DND-41 (cell line): ENCODE measurements around the gene OLIG2.

Experiments used
- EZH2 ChIP-seq: IDR thresholded peaks from 3 replicates; pipeline ENCODE4 v1.6.1; 2012; ENCODE audit warnings: borderline replicate concordance, low read depth, mild to moderate bottlenecking, moderate library complexity, low read length, inconsistent platforms; ENCODE audit not compliant: severe bottlenecking
- TF ChIP-seq, protein P1 (sequence below): IDR thresholded peaks from 2 replicates; pipeline ENCODE4 v1.5.1; 2012; ENCODE audit warnings: borderline replicate concordance, low read length, moderate library complexity, mild to moderate bottlenecking; ENCODE audit not compliant: poor library complexity, severe bottlenecking; ENCODE audit errors: extremely low read depth

DNA sequence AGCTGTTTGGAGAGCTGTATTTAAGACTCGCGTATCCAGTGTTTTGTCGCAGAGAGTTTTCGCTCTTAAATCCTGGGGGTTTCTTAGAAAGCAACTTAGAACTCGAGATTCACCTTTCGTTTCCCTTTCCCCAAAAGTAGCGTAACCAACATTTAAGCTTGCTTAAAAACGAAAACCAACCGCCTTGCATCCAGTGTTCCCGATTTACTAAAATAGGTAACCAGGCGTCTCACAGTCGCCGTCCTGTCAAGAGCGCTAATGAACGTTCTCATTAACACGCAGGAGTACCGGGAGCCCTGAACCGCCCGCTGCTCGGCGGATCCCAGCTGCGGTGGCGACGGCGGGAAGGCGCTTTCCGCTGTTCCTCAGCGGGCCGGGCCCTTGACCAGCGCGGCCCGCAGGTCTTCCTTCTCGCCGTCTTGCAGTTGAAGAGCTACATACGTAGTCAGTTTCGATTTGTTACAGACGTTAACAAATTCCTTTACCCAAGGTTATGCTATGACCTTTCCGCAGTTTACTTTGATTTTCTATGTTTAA, 46.1 kb downstream of the OLIG2 start:
- TF ChIP-seq EZH2: no peak
- TF ChIP-seq, protein P1, sequence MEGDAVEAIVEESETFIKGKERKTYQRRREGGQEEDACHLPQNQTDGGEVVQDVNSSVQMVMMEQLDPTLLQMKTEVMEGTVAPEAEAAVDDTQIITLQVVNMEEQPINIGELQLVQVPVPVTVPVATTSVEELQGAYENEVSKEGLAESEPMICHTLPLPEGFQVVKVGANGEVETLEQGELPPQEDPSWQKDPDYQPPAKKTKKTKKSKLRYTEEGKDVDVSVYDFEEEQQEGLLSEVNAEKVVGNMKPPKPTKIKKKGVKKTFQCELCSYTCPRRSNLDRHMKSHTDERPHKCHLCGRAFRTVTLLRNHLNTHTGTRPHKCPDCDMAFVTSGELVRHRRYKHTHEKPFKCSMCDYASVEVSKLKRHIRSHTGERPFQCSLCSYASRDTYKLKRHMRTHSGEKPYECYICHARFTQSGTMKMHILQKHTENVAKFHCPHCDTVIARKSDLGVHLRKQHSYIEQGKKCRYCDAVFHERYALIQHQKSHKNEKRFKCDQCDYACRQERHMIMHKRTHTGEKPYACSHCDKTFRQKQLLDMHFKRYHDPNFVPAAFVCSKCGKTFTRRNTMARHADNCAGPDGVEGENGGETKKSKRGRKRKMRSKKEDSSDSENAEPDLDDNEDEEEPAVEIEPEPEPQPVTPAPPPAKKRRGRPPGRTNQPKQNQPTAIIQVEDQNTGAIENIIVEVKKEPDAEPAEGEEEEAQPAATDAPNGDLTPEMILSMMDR: no peak
